ENCODE measurements around the gene CALHM1.

GRCh38 chr10:103507235-103508191, 48.8 kb upstream of the CALHM1 start:
- TF ChIP-seq NFRKB (IDR thresholded peaks at IDR 0.05) (no peak), L3MBTL2 (conservative IDR thresholded peaks at IDR 0.05) (no peak), BHLHE40 (IDR thresholded peaks at IDR 0.05; ENCODE audit: borderline replicate concordance) (no peak), FOXA1 (IDR thresholded peaks at IDR 0.05) (no peak), TARDBP (IDR thresholded peaks at IDR 0.05) (no peak)
